ENCODE data around the gene PIK3CG.

The PIK3CG gene

DNA sequence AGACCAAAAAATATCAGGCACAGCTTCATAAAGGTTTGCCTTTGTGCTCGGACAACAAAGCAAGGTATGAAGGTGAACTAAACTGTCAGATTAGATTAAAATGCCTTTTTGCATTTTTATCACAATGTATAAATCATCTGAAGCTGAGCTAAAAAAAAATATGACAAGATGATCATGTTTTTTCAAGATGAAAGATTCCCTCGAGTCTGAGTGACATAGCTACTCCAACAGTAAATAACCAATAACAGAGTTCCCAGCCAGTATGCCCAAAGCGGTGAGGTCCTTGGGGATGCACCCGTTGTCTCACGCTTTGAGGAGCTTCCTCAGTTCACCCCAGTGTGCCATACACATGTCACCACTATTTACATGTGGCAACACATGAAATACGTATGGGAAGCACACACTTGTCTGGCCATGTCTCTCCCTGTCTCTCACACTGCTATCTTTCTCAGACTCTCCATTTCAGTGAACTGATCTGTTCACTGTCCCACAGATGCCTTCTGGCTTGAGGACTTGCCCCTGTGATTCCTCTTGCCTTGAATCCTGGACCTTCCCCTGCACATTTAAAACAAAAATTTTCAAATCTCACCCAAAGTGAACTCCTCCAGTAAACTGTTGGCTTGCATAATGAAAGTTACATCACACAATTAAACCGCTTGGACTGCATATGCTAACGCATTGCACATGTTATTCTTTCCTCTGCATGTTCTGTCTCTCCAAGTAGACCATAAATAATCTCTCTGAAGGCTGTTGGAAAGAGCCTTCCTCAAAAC lies 2.6 kb upstream of the PIK3CG start:
- peaks cover 18% of the 10 kb centered on the region for H3F3A ChIP-seq (ENCODE audit: insufficient read depth)
- no peak overlapping the region for H3K4me2 ChIP-seq (ENCODE audit: low read depth, low read length, poor library complexity, severe bottlenecking)
- no peak overlapping the region for H3K27ac ChIP-seq (ENCODE audit: low read depth, low read length)
- H3K27me3 ChIP-seq (ENCODE audit: low read length) = no peaks in the 10 kb centered on the region
- no peak overlapping the region for H3K9ac ChIP-seq (ENCODE audit: low read length)
- H4K20me1 ChIP-seq (ENCODE audit: low read depth, low read length) = no peaks in the 10 kb centered on the region
- peaks cover 23% of the 10 kb centered on the region for H3K79me2 ChIP-seq (ENCODE audit: insufficient read depth, low read length)
- H3K9me3 ChIP-seq (ENCODE audit: insufficient read depth, low read length) = no peaks in the 10 kb centered on the region
- H3K4me3 ChIP-seq (ENCODE audit: insufficient read depth, low read length, poor library complexity, severe bottlenecking) = no peak overlapping the region
- H3K9me2 ChIP-seq (replicated peaks; ENCODE audit: insufficient read depth, low read length) = no peaks in the 10 kb centered on the region
- H2AFZ ChIP-seq (ENCODE audit: low read depth, low read length, severe bottlenecking) = no peak overlapping the region
- no peak for TF ChIP-seq EZH2phosphoT487 (conservative IDR thresholded peaks at IDR 0.05; ENCODE audit: low read length)
- H3K36me3 ChIP-seq (ENCODE audit: low read length) = no peaks in the 10 kb centered on the region

GRCh38 chr7:106863274-106863997 lies 1.6 kb upstream of the PIK3CG start:
- Histone ChIP-seq H2AFZ (ENCODE audit: low read depth, low read length, severe bottlenecking) (peak overlapping the region; percentile 70), H4K20me1 (ENCODE audit: low read depth, low read length) (no peaks in the 10 kb centered on the region), H3K27me3 (ENCODE audit: low read length) (no peaks in the 10 kb centered on the region), H3K9me2 (replicated peaks; ENCODE audit: insufficient read depth, low read length) (no peaks in the 10 kb centered on the region), H3F3A (ENCODE audit: insufficient read depth) (peaks cover 18% of the 10 kb centered on the region), H3K4me2 (ENCODE audit: low read depth, low read length, poor library complexity, severe bottlenecking) (no peak overlapping the region), H3K27ac (ENCODE audit: low read depth, low read length) (no peak overlapping the region), H3K9ac (ENCODE audit: low read length) (no peak overlapping the region), H3K9me3 (ENCODE audit: insufficient read depth, low read length) (no peaks in the 10 kb centered on the region), H3K4me3 (ENCODE audit: insufficient read depth, low read length, poor library complexity, severe bottlenecking) (no peak overlapping the region), H3K79me2 (ENCODE audit: insufficient read depth, low read length) (peaks cover 33% of the 10 kb centered on the region), H3K36me3 (ENCODE audit: low read length) (no peaks in the 10 kb centered on the region)
- no peak for TF ChIP-seq EZH2phosphoT487 (conservative IDR thresholded peaks at IDR 0.05; ENCODE audit: low read length)
- TF ChIP-seq, protein P1, sequence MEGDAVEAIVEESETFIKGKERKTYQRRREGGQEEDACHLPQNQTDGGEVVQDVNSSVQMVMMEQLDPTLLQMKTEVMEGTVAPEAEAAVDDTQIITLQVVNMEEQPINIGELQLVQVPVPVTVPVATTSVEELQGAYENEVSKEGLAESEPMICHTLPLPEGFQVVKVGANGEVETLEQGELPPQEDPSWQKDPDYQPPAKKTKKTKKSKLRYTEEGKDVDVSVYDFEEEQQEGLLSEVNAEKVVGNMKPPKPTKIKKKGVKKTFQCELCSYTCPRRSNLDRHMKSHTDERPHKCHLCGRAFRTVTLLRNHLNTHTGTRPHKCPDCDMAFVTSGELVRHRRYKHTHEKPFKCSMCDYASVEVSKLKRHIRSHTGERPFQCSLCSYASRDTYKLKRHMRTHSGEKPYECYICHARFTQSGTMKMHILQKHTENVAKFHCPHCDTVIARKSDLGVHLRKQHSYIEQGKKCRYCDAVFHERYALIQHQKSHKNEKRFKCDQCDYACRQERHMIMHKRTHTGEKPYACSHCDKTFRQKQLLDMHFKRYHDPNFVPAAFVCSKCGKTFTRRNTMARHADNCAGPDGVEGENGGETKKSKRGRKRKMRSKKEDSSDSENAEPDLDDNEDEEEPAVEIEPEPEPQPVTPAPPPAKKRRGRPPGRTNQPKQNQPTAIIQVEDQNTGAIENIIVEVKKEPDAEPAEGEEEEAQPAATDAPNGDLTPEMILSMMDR (IDR thresholded peaks at IDR 0.05; ENCODE audit: insufficient read depth, low read length, poor library complexity, severe bottlenecking) = no peak

GRCh38 chr7:106864298-106865081 lies 592 bp upstream of the PIK3CG start:
- Histone ChIP-seq H3K79me2 (ENCODE audit: insufficient read depth, low read length) (peaks cover 43% of the 10 kb centered on the region), H3K4me3 (ENCODE audit: insufficient read depth, low read length, poor library complexity, severe bottlenecking) (peak overlapping the region; percentile 85), H4K20me1 (ENCODE audit: low read depth, low read length) (no peaks in the 10 kb centered on the region), H3K27me3 (ENCODE audit: low read length) (no peaks in the 10 kb centered on the region), H3F3A (ENCODE audit: insufficient read depth) (peaks cover 21% of the 10 kb centered on the region), H3K27ac (ENCODE audit: low read depth, low read length) (peak overlapping the region; percentile 92), H3K9me2 (replicated peaks; ENCODE audit: insufficient read depth, low read length) (no peaks in the 10 kb centered on the region), H3K4me2 (ENCODE audit: low read depth, low read length, poor library complexity, severe bottlenecking) (peak overlapping the region; percentile 97), H3K9me3 (ENCODE audit: insufficient read depth, low read length) (no peaks in the 10 kb centered on the region), H3K9ac (ENCODE audit: low read length) (peak overlapping the region; percentile 66), H2AFZ (ENCODE audit: low read depth, low read length, severe bottlenecking) (peak overlapping the region; percentile 70), H3K36me3 (ENCODE audit: low read length) (peaks cover 3% of the 10 kb centered on the region; the same call in 1 of the 2 replicates)
- TF ChIP-seq, protein P1 (IDR thresholded peaks at IDR 0.05; ENCODE audit: insufficient read depth, low read length, poor library complexity, severe bottlenecking) = no peak
- no peak for TF ChIP-seq EZH2phosphoT487 (conservative IDR thresholded peaks at IDR 0.05; ENCODE audit: low read length)
